ENCODE data around the gene FBXW11. TPM values are rescaled to one million over a fixed set of nuclear protein-coding genes. Genes with fewer than 3 reads are reported as not detected.

FBXW11 gene
- total and polyA plus RNA-seq, 2 donors (not counting 1 experiment from before 2014, with no cell fraction given) = 19.7 to 62.4 TPM

DNA sequence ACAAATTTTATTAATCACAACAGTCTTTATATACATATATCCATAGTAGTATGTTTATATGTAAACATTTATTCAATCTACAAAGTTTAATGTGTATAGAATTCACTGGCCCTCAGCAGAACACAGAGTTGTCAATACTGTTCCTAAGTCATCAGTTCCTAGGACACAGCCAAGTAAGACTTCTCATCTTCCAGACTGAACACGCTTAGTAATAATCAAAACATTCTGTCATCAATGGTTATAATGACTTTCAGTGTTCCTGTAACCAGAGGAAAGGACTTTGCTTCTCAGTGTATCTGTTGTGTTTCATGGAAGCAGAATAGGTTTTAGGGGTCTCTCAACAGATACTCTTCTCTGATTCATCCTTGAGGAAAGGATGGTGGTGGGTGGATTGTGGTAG is 138.7 kb downstream of the FBXW11 start:
- Histone ChIP-seq H3K9me3 (ENCODE audit: control extremely low read depth in 1 of 3, control insufficient read depth in 2 of 3, insufficient read depth in 1 of 3, low read length in 2 of 3) (no peaks in the 10 kb centered on the region), H3K79me2 (ENCODE audit: control insufficient read depth, insufficient read depth, low read length) (no peaks in the 10 kb centered on the region), H3K27ac (ENCODE audit: low read length in 2 of 2) (no peak overlapping the region), H3K36me3 (replicated peaks in 1 of 2; ENCODE audit: control extremely low read depth in 1 of 2, control insufficient read depth in 1 of 2, extremely low read depth in 1 of 2, insufficient read depth in 2 of 2, low read length in 1 of 2) (peaks cover 0 to 80% of the 10 kb centered on the region in 2 experiments), H3K9ac (ENCODE audit: low read length) (no peak overlapping the region), H2AFZ (ENCODE audit: insufficient read depth, low read depth, low read length, poor library complexity, severe bottlenecking) (no peak overlapping the region), H3K4me1 (ENCODE audit: control insufficient read depth in 2 of 2, insufficient read depth in 2 of 2, low read length in 2 of 2) (no peaks in the 10 kb centered on the region), H3K4me2 (replicated peaks; ENCODE audit: low read depth, low read length, poor library complexity, severe bottlenecking) (no peak overlapping the region), H3K27me3 (replicated peaks in 1 of 4; ENCODE audit: control extremely low read depth in 1 of 4, control insufficient read depth in 3 of 4, insufficient read depth in 4 of 4, low read length in 3 of 4) (no peaks in the 10 kb centered on the region), H4K20me1 (ENCODE audit: control insufficient read depth, insufficient read depth, low read length, poor library complexity, severe bottlenecking) (peaks cover 8% of the 10 kb centered on the region), H3K4me3 (ENCODE audit: control extremely low read depth in 1 of 5, extremely low read depth in 1 of 5, insufficient read depth in 1 of 5, low read depth in 2 of 5, low read length in 4 of 5) (no peak overlapping the region)
- intact Hi-C loops (cut with micrococcal nuclease) = no loop called here
- no peak overlapping the region for H3K27ac Mint-ChIP-seq
- ATAC-seq (ENCODE audit: low read depth) (no peak), DNase-seq (no peak)
- no peaks in the 10 kb centered on the region for H3K4me1 Mint-ChIP-seq
- WGBS (ENCODE audit: insufficient coverage) = no CpG with 5 or more reads among the region's 1 CpG
- TF ChIP-seq EZH2 (IDR thresholded peaks at IDR 0.05; ENCODE audit: borderline replicate concordance, insufficient read depth, low read depth, low read length, poor library complexity, severe bottlenecking) = no peak
- TF ChIP-seq, protein P1, sequence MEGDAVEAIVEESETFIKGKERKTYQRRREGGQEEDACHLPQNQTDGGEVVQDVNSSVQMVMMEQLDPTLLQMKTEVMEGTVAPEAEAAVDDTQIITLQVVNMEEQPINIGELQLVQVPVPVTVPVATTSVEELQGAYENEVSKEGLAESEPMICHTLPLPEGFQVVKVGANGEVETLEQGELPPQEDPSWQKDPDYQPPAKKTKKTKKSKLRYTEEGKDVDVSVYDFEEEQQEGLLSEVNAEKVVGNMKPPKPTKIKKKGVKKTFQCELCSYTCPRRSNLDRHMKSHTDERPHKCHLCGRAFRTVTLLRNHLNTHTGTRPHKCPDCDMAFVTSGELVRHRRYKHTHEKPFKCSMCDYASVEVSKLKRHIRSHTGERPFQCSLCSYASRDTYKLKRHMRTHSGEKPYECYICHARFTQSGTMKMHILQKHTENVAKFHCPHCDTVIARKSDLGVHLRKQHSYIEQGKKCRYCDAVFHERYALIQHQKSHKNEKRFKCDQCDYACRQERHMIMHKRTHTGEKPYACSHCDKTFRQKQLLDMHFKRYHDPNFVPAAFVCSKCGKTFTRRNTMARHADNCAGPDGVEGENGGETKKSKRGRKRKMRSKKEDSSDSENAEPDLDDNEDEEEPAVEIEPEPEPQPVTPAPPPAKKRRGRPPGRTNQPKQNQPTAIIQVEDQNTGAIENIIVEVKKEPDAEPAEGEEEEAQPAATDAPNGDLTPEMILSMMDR (IDR thresholded peaks at IDR 0.05) = no peak
- ChIA-PET CTCF (no interaction called here), POLR2A (no interaction called here)
- H3K27me3 Mint-ChIP-seq = no peaks in the 10 kb centered on the region
- no peak overlapping the region for H3K4me3 Mint-ChIP-seq
- no peaks in the 10 kb centered on the region for H3K9me3 Mint-ChIP-seq (ENCODE audit: insufficient read depth)

DNA sequence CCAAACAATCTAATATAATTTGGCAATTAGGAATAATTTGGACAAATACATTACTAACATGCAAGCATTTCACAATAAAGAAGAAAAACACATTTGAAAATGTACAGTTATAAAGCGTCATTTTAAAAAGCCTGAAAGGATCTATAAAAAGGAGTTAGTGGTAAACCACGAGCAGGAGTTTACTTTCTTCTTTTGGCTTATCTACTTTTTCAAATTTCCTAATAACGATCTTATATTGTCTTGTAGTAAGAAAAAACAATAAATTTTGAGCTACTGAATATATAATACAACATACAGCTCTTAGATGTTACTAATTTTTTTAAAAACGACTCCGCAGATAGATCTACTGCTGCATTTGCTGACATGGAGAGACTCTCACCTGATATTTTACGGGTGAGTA is 141.0 kb downstream of the FBXW11 start:
- Histone ChIP-seq H3K79me2 (ENCODE audit: control insufficient read depth, insufficient read depth, low read length) (no peaks in the 10 kb centered on the region), H3K4me3 (ENCODE audit: control extremely low read depth in 1 of 5, extremely low read depth in 1 of 5, insufficient read depth in 1 of 5, low read depth in 2 of 5, low read length in 4 of 5) (no peak overlapping the region), H3K27me3 (replicated peaks in 1 of 4; ENCODE audit: control extremely low read depth in 1 of 4, control insufficient read depth in 3 of 4, insufficient read depth in 4 of 4, low read length in 3 of 4) (no peaks in the 10 kb centered on the region), H3K27ac (ENCODE audit: low read length in 2 of 2) (no peak overlapping the region), H3K4me1 (ENCODE audit: control insufficient read depth in 2 of 2, insufficient read depth in 2 of 2, low read length in 2 of 2) (no peaks in the 10 kb centered on the region), H3K4me2 (replicated peaks; ENCODE audit: low read depth, low read length, poor library complexity, severe bottlenecking) (no peak overlapping the region), H4K20me1 (ENCODE audit: control insufficient read depth, insufficient read depth, low read length, poor library complexity, severe bottlenecking) (peaks cover 3% of the 10 kb centered on the region), H3K36me3 (replicated peaks in 1 of 2; ENCODE audit: control extremely low read depth in 1 of 2, control insufficient read depth in 1 of 2, extremely low read depth in 1 of 2, insufficient read depth in 2 of 2, low read length in 1 of 2) (peaks cover 3 to 72% of the 10 kb centered on the region in 2 experiments), H2AFZ (ENCODE audit: insufficient read depth, low read depth, low read length, poor library complexity, severe bottlenecking) (no peak overlapping the region), H3K9me3 (ENCODE audit: control extremely low read depth in 1 of 3, control insufficient read depth in 2 of 3, insufficient read depth in 1 of 3, low read length in 2 of 3) (no peaks in the 10 kb centered on the region), H3K9ac (ENCODE audit: low read length) (no peak overlapping the region)
- intact Hi-C loops (cut with micrococcal nuclease) = no loop called here
- no peak overlapping the region for H3K4me3 Mint-ChIP-seq
- ATAC-seq (ENCODE audit: low read depth) = no peak
- no peak overlapping the region for H3K27ac Mint-ChIP-seq
- WGBS (ENCODE audit: insufficient coverage) = no CpG with 5 or more reads among the region's 6 CpGs
- H3K27me3 Mint-ChIP-seq = no peaks in the 10 kb centered on the region
- no peaks in the 10 kb centered on the region for H3K9me3 Mint-ChIP-seq (ENCODE audit: insufficient read depth)
- DNase-seq = no peak
- H3K4me1 Mint-ChIP-seq = no peaks in the 10 kb centered on the region
- TF ChIP-seq, protein P1 (IDR thresholded peaks at IDR 0.05) = no peak
- CTCF ChIA-PET = no interaction called here
- POLR2A ChIA-PET = no interaction called here
